Peyer's patch (tissue), 4 donors: ENCODE data around the gene FTO.

Experiments
- CTCF ChIP-seq, 6 experiments: fragments of 450-650 bp in 4 of 6; fragments of 200-600 bp in 2 of 6; sonication (generic) in 1 of 6; IDR thresholded peaks; one replicate each; pipeline ENCODE4 v1.5.1; 2017 to 2019; ENCODE audit warnings: antibody characterized with exemption in 6 of 6, mild to moderate bottlenecking in 3 of 6, moderate library complexity in 1 of 6
- POLR2A ChIP-seq, 2 donors: fragments of 450-650 bp; IDR thresholded peaks; one replicate each; pipeline ENCODE4 v1.5.1; 2017; ENCODE audit warnings: antibody characterized with exemption in 2 of 2, mild to moderate bottlenecking in 2 of 2, moderate library complexity in 2 of 2

GRCh38 chr16:53855511-53855910, 151.6 kb downstream of the FTO start:
- TF ChIP-seq CTCF (IDR thresholded peaks at IDR 0.05) (no peak), POLR2A (IDR thresholded peaks at IDR 0.05) (no peak)
